GM12865 (cell line): ENCODE data around the gene ARGFX.
"Not testable (repeated sequence)": the region's sequence is repeated elsewhere in the genome, so short reads cannot be mapped to it uniquely, and the experiment has no call there.

Source experiments
- DNase-seq: peaks from one replicate; pipeline ENCODE4 v3.0.0; 2010; ENCODE audit warnings: low read depth
- H3K4me3 ChIP-seq: 2 replicates; pipeline ENCODE4 v1.5.1; 2011; ENCODE audit warnings: mild to moderate bottlenecking, low read depth, low read length, control low read depth
- CTCF ChIP-seq: IDR thresholded peaks from 2 replicates; pipeline ENCODE4 v1.5.1; 2011; ENCODE audit warnings: low read length, control low read depth, low read depth, inconsistent platforms; ENCODE audit not compliant: insufficient read depth; ENCODE audit errors: missing control alignments

ARGFX gene

GRCh38 chr3:121598564-121598963 is 30.8 kb downstream of the ARGFX start:
- no peak for DNase-seq
- H3K4me3 ChIP-seq, result no peak overlapping the region
- no peak for TF ChIP-seq CTCF

GRCh38 chr3:121599900-121600299 is 32.2 kb downstream of the ARGFX start:
- not testable (repeated sequence) for DNase-seq, H3K4me3 ChIP-seq

GRCh38 chr3:121601212-121601812 is 33.6 kb downstream of the ARGFX start:
- no peak for TF ChIP-seq CTCF
- H3K4me3 ChIP-seq, result no peak overlapping the region
- no peak for DNase-seq

GRCh38 chr3:121604759-121605158 is 37.0 kb downstream of the ARGFX start:
- no peak for DNase-seq
- no peak for TF ChIP-seq CTCF
- H3K4me3 ChIP-seq, result no peak overlapping the region

GRCh38 chr3:121606106-121606505 is 38.4 kb downstream of the ARGFX start:
- DNase-seq, result no peak
- TF ChIP-seq CTCF, result no peak
- no peak overlapping the region for H3K4me3 ChIP-seq
